ENCODE data around the gene PHLDB1.
A peak's percentile ranks its signal among the peaks of the same experiment; 100 is the strongest.
"Not testable (repeated sequence)": the region's sequence is repeated elsewhere in the genome, so short reads cannot be mapped to it uniquely, and the experiment has no call there.

PHLDB1 gene

DNA sequence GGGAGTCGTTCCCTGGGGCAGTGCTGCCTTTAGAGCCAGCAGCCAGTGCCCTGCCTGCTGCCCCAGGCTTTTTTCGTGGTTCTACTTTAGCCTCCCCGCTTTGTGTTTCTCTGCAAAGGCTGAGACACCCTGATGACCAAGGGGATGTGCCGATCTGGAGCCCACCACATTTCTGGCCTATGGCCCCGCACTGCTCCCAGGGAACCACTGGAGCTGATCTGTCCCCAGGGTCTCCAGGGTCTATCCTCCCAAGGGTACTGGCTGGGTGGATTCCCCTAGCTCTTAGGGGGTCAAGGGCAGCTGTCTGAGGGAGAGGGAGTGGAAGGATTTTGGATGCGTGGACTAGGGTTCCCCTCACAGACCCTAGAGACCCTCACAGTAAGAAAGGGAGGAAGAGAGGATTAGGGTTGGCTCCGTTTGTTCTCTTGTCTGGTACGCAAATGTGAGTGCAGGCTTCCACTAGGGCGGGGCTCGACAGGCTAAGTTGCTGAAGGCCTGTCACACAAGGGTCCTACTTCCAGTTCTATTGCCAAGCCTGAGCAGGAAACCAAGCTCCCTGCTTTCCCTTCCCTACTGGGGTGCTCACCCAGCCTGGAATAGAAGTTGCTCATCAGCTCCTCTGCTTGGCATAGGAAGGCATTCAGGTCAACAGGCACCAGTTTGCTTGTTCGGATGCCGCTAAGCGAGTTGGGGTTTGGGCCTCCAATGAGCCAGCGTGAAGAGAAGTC is 52.7 kb downstream of the PHLDB1 start:
- peak; percentile 42 for DNase-seq

DNA sequence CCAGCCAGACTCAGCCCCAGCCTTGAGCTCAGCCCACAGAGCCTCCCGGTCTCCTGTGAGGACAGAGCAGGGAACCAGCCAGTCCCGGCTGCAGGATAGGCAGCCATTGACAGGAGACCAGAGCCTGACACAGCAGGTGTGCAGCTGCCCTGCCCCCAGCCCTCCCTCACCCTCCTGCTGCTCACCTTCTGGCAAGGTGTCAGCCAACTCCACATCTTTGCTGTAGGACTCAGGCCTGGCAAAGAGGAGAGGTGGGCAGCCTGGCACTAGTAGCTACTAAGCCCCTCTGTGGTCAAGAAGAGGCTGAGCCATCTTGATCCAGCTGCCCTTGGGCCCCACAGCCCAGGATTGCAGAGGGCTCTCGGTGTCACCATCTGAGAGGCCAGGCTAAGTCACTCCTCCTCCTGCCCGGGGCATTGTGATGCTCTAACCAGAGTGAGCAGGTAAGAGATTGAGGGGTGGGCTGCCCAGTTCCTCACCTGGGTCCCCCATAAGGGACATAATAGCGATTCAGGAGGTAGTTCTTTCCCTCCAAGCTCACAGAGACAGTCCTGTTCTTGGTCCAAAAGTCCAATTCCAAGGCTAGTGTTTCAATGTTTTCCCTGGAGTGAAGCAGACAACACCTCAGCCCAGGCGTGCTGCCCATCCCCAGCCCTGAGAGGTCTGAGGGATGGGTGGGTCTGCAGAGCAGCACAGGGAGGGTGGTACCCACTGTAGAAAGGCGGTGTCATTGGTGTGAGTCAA is 53.4 kb downstream of the PHLDB1 start:
- peak; percentile 78 for DNase-seq

DNA sequence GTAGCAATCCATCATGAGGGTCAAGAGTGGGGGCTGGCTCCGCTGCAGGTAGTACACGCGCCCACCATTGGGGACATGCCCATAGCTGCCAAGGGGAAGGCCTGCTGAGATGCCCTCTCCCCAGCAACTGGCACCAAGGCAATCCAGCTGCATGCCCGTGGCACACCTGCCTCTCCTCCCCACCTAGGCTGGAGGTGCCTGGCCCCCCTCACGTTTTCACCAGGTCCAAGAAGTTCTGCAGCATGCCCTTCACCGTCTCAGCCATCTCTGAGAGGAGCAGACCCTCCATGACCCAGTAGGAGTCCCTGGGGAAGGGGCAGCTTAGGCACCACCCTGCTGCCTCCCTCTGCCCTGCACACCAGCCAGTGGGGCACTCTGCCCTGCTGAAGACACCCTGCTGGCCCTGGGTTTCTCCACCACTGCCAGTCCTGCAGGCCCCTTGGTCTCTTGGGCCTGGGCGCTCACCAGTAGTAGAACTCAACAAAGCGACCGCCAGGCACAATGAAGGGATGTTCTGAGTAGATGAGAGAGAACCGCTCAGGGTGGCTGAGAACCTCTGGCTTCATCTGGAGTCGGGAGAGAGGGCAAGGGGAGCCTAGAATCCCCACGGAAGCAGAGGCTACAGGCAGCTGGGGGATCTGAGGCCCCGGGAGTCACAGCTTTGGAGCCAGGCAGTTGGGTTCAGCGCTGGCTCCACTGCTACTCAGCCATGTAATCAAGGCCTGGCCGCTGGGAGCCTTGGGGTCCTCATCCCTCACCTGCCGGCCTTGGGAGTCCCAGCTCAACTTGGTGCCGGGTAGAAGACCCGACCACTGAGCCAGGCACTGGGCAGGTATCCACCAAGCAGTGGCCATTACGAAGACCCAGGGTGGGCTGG is 54.2 kb downstream of the PHLDB1 start:
- no peak for DNase-seq

DNA sequence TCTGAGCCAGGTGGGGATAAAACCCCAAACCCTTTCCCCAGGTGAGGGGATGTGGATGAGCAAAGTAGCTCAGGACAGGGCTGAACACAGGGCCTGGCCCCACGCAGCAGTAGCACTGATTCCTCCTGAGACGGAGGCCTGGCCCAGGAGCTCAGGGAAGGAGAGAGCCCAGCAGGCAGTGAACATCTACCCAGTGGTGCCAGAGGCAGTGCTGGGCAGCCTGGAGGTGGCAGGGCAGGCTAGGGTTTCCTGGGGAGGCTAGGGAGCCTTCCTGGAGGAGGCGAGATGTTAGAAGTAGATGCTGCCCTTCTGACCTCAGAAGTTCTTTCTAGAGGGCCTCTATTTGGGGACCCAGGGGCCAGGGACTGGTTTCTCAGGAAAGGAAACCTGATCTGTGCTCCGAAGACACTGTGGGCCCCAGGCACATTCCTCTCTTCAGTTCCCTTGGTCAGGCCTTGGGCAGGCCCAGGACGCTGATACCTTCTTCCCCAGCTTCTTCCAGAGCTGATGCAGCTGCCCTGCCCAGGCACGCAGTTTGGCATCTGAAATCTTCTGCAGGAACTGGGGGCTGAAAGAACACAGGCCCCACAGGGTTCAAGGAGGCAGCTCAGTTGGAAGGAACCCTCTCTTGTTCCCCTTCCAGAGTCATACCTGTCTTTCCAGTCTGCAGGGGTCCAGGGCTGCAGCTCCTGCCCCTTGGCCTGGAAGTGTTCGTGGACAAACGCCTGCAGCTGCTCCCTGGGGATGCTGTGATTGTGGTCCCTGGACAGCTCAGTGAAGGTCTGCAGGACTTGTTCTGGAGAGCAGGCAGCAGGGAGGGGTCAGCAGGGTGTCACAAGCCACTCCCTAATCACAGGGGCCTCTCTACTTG is 55.2 kb downstream of the PHLDB1 start:
- DNase-seq, result peak; percentile 11

DNA sequence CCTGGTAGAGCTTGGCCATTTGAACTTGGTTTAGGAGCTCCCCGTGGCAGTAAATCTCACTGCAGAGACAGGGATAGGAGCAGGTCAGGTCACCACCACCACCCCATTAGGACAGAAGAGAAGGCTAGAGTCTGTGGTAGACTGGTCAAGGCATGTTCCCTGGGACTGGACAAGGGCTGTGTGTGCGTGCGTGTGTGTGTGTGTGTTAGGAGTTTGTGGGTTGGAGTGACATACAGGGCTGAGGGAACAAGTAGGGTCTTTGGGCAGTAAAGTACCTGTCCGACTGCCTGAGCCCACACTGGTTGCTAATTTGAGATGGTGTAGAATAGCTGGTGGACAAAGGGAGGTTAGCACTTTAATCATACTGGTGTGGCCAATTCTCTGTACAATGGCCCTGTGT is 56.0 kb downstream of the PHLDB1 start:
- no peak for DNase-seq

DNA sequence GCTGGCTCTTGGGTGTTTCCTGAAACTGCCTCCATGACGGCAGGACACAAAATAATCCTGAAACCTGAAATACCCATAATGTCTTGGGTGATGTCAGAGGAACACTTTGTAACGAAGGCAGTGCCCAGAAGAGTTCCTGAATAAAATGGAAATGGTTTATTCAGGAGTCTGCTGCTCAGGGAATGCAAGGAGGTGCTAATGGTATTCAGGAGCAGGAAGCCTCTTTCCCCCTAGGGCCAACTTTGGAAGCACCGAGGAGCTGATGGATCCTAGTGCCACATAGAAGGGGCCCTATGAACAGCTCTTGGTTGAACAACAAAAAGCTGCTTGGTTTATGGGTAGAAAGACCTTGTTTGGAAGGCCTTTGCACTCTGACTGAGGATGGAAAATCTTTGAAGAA is 56.5 kb downstream of the PHLDB1 start:
- DNase-seq, result no peak

DNA sequence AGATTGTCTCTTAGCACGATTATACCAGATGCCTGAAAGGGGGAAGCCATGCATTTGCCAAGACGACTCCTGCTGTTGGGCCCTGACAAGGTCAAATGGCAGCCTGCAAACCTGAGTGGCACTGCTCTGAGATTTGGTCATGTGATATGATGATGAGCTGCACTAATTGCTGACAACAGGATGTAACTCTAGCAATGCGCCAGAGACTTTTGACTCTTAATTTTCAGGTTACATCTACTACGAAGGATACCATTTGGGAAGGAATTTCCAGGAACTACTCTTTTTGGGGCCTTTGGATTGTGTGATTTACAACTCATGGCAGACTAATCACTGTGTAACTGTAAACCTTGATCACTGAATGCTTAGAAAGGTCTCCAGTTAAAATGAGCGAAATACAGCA is 59.0 kb downstream of the PHLDB1 start:
- peak; percentile 88 for DNase-seq

DNA sequence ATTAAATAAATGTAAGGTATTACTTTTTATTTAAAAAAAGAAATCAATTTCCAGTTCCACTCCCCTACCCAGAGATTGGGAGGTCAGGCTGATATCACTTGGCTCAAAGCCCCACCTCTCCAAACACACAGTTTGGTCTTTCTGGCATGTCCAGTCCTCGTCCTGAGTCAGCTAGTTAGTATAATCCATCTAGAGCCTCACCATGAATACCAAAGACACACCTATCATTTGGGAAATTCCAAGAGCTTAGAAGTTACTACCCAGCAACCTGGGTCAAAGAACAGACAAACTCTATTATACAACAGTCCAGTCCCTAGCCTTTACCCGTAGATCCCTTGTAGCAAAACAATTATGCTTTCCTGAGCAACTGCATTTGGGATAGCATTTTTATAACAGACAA is 62.6 kb downstream of the PHLDB1 start:
- DNase-seq, result no peak

DNA sequence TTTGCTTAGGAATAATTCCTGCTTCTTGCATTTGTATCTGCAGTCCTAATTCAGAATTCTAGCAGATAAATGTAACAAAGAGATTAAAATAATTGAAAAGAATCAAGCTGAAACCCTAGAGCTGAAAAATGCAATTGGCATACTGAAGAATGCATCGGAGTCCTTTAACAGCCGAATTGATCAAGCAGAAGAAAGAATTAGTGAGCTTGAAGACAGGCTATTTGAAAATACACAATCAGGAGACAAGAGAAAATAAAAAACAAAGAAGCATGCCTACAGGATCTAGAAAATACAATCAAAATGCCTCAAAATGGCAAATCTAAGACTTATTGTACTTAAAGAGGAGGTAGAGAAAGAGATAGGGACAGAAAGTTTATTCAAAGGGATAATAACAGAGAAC is 63.8 kb downstream of the PHLDB1 start:
- no peak for DNase-seq

DNA sequence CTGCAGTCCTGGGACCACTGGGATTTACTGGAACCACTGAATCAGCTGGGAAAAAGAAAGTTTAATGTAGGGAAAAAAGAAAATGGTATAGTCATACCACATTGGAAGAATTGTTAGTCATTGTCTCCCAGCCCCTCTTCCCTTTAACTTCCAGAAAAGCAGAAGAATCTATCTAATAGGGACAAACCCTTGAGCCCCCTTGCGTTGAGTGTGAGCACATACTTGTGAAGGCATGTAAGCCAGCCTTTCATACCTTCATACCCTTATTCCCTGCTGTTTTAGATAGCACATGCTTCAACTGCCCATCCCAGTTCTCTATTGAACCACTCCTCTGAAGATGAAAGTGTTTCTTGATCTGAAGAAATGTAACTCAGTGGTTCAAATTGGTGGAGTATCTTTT is 65.4 kb downstream of the PHLDB1 start:
- DNase-seq, result no peak

DNA sequence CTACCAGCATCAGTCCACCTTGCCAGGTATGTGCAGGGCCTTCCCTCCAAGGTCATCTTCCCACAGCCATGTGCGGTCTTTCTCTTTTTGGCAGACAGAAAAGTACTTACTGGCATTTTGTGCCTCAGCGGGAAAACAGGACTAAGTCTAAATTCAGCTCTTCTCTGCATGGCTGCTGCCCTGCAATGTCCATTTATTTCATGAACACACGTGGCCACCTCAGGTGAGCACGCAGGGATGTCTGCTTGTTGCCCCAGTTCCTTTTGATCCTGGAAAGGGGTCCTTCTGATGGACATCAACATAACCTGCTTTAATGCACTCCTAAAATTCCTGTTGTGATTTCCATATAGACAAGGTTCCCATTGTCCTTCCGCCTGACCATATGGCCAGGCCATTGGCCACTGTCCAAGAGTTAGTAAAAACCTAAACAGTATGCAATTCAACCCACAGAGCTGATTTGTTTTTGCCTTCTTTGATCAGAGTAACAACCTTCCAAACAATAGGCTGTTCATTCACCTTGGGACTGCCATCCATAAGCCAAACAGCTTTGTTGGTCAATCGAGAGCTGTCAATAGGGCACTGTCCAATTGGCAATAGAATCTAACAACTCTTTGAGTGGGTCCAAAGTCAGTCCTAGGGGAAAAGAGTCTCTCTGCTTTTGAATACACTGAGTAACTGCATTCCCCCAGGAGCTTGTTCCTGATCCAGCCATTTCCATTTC is 66.1 kb downstream of the PHLDB1 start:
- DNase-seq, result peak; percentile 73

DNA sequence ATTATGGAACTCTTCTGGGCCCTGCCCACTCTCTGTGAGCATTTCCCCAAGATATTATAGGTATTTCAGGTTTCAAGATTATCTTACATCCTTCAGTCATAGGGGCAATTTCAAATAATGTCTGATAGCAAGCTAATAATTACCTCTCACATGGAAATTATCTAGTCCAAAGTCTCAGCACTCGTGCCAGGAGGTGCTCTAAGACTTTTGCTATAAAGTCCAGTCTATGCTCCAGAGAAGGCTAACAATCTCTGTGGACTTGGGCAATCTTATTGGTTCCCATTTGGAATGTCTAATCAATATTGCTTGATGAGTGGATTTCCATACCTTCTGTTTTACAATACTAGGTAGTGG is 66.6 kb downstream of the PHLDB1 start:
- no peak for DNase-seq

DNA sequence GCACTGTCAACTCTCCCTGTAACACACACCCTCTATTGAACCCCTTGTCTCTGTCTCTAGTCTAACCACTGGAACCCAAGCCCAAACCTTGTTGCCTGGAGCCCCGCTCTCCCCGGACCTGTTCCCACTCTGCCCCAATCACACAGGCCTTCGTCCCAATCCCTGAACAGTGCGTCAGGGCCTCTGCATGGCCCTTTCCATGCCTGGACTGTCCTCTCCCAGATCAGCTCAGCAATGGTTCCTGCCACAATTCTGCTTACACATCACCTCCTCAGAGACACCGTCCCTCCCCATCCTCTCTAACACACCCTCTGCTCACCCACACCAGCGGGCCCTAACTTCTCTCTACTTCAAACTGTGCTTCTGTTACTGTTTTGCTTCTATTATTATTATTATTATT is 70.6 kb downstream of the PHLDB1 start:
- DNase-seq, result no peak

DNA sequence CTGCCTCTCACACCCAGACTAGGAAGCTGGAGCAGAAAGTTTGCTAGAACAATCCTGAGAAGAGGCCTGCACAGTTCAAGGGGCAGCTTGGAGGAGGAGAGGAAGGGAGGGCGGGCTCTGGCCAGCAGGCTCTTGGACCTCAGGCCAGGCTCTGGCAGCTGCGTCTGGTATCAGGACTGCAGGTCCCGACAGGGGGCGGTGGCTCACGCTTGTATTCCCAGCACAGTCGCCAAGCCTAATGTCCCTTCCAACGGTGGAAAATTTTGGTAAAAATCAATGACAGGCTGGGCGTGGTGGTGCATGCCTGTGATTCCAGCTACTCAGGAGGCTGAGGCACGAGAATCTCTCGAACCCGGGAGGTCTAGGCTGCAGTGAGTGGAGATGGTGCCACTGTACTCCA is 71.5 kb downstream of the PHLDB1 start:
- not testable (repeated sequence) for DNase-seq

DNA sequence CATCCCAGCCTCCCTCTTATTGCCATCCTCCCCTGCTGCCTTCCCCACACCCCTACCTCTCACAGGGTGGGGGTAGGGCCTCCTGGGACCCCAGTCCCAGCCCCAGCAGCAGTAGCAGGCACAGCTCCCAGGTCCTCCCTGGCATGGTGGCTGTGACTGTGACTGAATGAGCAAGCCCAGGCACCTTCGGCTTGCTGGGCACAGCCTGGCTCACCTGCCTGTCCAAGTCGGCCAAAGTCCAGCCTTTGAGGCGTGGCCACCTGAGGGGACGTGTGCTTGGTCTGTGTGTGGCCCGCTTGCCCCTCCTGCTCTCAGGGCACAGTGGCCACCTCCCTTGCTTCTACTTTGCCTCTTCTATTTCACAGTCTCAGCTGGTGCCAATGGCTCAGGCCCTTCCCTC is 72.1 kb downstream of the PHLDB1 start, which contains the start of gene TREH:
Gene TREH, minus strand, starts transcription at position 168 of the 400 bp plus-strand sequence. Its CDS starts 23 bp downstream, at position 145.
- no peak for DNase-seq

DNA sequence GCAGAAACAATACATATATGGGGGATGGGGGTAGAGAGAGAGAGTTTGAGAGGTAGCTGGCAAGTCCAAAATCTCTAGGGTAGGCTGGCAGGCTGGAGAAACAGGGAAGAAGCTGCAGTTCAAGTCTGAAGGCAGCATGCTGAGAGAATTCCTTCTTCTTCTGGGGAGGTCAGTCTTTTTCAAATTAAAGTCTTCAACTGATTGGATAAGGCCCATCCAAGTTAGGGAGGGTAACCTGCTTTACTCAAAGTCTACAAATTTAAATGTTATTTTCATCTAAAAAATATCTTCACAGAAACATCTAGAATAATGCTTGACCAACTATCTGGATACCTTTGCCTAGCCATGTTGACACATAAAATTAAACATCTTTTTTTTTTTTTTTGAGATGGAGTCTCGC is 75.0 kb downstream of the PHLDB1 start:
- no peak for DNase-seq

DNA sequence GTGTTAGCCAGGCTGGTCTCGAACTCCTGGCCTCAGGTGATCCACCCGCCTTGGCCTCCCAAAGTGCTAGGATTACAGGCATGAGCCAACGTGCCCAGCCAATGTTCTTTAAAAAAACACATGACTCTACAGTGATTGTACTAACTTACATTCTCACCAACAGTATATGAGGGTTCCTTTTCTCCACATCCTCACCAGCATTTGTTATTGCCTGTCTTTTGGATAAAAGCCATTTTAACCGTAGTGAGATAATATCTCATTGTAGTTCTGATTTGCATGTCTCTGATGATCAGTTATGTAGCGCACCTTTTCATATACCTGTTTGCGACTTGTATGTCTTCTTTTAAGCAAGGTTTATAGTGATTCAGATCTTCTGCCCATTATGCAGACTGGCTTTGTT is 75.5 kb downstream of the PHLDB1 start:
- DNase-seq, result not testable (repeated sequence)

DNA sequence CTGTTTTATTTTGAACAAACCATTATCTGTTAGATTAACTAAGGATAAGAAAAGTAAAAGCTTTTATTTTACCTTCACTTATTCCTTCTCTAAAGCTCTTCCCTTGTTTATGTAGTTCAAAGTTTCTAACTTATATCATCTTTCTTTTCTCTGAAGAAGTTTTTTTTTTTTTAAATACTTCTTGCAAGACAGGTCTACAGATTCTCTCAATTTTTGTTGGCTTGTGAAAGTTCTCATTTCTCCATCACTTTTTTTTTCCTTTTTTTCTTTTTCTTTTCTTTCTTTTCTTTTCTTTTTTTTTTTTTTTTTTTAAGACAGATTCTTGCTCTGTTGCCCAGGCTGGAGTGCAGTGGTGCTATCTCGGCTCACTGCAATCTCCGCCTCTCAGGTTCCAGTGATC is 76.8 kb downstream of the PHLDB1 start:
- no peak for DNase-seq

DNA sequence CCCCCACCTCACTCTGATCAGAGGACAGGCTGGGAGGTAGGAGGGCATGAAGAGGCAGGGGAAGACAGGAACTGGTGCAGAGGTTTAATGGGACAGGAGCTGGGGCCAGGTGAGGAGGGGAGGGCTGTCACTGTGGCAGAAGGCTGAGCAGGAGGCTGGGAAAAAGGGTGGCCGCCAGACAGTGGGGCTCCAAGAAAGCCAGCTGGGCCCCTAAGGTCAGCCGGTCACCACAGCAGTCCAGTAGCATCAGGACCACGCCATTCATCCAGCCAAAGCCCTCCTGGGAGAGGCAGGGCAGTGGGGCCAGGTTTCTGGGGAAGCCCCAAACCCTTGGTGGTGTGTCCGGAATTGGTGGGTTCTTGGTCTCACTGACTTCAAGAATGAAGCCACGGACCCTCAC is 80.5 kb downstream of the PHLDB1 start:
- no peak for DNase-seq

DNA sequence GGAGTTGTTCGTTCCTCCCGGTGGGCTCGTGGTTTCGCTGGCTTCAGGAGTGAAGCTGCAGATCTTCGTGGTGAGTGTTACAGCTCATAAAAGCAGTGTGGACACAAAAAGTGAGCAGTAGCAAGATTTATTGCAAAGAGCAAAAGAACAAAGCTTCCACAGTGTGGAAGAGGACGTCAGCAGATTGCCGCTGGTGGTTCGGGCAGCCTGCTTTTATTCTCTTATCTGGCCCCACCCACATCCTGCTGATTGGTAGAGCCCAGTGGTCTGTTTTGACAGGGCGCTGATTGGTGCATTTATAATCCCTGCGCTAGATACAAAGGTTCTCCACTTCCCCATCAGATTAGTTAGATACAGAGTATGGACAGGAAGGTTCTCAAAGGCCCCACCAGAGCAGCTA is 80.9 kb downstream of the PHLDB1 start:
- not testable (repeated sequence) for DNase-seq

DNA sequence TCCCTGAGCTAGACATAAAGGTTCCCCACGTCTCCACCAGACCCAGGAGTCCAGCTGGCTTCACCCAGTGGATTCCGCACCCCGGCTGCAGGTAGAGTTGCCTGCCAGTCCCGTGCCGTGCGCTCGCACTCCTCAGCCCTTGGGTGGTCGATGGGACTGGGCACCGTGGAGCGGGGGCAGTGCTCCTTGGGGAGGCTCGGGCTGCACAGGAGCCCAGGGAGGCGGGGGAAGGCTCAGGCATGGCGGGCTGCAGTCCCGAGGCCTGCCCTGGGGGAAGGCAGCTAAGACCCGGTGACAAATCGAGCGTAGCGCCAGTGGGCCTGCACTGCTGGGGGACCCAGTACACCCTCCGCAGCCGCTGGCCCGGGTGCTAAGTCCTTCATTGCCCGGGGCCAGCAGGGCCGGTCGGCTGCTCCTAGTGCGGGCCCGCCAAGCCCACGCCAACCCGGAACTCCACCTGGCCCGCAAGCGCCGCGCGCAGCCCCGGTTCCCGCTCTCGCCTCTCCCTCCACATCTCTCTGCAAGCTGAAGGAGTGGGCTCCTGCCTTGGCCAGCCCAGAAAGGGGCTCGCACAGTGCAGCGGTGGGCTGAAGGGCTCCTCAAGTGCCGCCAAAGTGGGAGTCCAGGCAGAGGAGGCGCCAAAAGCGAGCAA is 81.6 kb downstream of the PHLDB1 start:
- no peak for DNase-seq
